PC-9 (cell line): ENCODE data around the gene NFASC.

ENCODE experiments used
- EZH2 ChIP-seq: fragments of 200-600 bp; sonication (generic); IDR thresholded peaks from 2 replicates; pipeline ENCODE4 v1.8.0; 2017; ENCODE audit warnings: antibody characterized with exemption, low read depth
- TF ChIP-seq, protein P1 (sequence below): fragments of 200-600 bp; sonication (generic); conservative IDR thresholded peaks from 2 replicates; pipeline ENCODE4 v1.6.1; 2017; ENCODE audit warnings: mixed run types, antibody characterized with exemption, mild to moderate bottlenecking, moderate library complexity

DNA sequence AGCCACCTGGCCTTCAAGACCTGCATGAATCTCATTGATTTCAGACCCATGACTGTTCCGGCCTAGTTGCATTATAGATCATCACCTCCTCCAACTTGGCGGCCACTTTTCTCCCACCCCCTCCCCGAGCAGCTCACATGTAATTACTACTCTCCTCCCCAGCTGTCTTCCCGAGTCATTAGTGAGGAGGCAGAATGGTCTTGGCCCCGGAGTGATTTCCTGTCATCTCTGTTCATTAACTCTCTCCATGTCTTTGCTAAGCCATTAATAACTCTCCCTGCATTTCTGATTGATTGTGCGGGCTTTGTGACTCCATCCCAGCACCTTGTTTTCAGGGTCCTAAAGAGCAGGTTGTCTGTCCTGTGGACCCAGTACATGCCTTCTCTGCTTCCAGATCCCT lies 96.8 kb downstream of the NFASC start:
- TF ChIP-seq EZH2 = no peak
- TF ChIP-seq, protein P1, sequence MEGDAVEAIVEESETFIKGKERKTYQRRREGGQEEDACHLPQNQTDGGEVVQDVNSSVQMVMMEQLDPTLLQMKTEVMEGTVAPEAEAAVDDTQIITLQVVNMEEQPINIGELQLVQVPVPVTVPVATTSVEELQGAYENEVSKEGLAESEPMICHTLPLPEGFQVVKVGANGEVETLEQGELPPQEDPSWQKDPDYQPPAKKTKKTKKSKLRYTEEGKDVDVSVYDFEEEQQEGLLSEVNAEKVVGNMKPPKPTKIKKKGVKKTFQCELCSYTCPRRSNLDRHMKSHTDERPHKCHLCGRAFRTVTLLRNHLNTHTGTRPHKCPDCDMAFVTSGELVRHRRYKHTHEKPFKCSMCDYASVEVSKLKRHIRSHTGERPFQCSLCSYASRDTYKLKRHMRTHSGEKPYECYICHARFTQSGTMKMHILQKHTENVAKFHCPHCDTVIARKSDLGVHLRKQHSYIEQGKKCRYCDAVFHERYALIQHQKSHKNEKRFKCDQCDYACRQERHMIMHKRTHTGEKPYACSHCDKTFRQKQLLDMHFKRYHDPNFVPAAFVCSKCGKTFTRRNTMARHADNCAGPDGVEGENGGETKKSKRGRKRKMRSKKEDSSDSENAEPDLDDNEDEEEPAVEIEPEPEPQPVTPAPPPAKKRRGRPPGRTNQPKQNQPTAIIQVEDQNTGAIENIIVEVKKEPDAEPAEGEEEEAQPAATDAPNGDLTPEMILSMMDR = no peak
